Spleen (tissue), 7 donors: Measurements from ENCODE around the gene SRSF4.

ENCODE experiments used
- CTCF ChIP-seq, 11 experiments: fragments of 200-600 bp in 7 of 11; fragments of 450-650 bp in 4 of 11; sonication (generic) in 4 of 11; IDR thresholded peaks in 8 of 11; conservative IDR thresholded peaks in 3 of 11; 1 replicate in 7 of 11; 2 replicates in 4 of 11; pipeline versions ENCODE4 v1.4.0 to v1.8.0; 2016 to 2021; ENCODE audit warnings: antibody characterized with exemption in 11 of 11, inconsistent platforms in 4 of 11, mild to moderate bottlenecking in 1 of 11
- POLR2AphosphoS5 ChIP-seq, 3 donors: sonication (generic); formaldehyde crosslinking; IDR thresholded peaks; one replicate each; pipeline ENCODE4 v1.5.1; 2017; ENCODE audit warnings: antibody characterized with exemption in 3 of 3
- donor health status: DM: no; HTN: no; CAD: no; lungs with moderate emphysema.
- donor health status: DM: no; HTN: no; CAD: no.
- donor health status: DM: no; HTN: no; CAD: no.

DNA sequence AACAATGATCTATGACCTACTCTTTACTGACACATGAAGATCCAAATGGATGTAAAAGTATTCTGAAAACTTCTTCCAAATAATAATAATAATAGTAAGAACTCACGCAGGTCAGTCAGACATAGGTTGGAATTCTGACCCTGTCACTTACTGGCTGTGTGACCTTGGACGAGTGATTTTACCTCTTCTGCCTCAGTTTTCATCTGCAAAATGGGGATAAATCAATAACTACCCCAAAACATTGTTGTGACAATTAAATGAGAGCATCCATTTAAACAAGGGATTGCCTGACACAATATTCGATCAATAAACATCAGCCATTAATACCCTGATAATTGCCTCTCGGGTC, 48.5 kb upstream of the SRSF4 start:
- TF ChIP-seq CTCF (IDR thresholded peaks at IDR 0.05 in 8 of 11, conservative IDR thresholded peaks at IDR 0.05 in 3 of 11) (no peak), POLR2AphosphoS5 (IDR thresholded peaks at IDR 0.05) (no peak)
